Measurements from ENCODE around the gene DPYD.

The DPYD gene

DNA sequence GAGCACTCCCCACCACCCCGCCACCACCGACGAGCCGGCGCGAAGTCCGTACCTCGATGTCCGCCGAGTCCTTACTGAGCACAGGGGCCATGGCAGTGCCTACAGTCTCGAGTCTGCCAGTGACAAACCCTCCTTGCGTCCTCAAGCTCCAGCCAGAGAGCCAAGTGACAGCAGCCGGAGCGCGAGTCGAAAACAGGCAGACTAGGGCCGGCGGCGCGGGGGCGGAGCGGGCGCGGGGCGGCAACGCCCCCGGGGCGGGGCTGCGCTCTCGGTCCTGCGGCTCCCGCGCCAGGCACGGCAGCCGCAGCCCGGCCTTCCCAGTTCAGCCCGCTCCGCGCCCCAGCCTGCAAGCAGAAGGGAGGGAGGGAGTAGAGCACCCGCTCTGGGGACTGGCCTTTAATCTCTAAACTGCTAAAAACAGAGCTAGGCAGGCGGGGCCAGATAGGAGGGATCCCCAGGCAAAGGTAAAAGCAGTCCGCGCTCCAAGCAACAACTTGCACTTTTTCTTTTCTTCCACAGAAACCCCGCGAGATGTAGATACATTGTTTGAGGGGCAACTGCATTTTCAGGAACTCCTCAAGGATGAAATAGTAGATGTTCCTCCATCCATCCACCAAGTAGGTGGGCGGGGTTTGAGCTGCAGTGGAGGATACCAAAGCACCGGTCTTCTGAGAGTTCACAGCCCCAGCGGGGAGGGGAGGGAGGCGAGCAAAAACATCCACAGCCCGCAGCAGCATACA lies at the start of gene DPYD:
DPYD (minus strand) TSS at position 203 of the 740 bp plus-strand sequence; CDS start at position 91, 112 bp downstream.
- peak; percentile 85 for DNase-seq (ENCODE audit: low spot score)
- in situ Hi-C loops (cut with MboI; ENCODE audit: low sequenced_read_pairs, unreplicated experiment) = no loop called here
- no peak for TF ChIP-seq CTCF (IDR thresholded peaks at IDR 0.05; ENCODE audit: borderline replicate concordance, control extremely low read depth, extremely low read depth, insufficient read depth, missing control alignments)

GRCh38 chr1:97960470-97960869 lies 39.6 kb upstream of the DPYD start:
- no peak for TF ChIP-seq CTCF (IDR thresholded peaks at IDR 0.05; ENCODE audit: borderline replicate concordance, control extremely low read depth, extremely low read depth, insufficient read depth, missing control alignments)
- DNase-seq (ENCODE audit: low spot score) = no peak
- in situ Hi-C loops (cut with MboI; ENCODE audit: low sequenced_read_pairs, unreplicated experiment) = no loop called here

GRCh38 chr1:97947695-97948094 lies 26.9 kb upstream of the DPYD start:
- TF ChIP-seq CTCF (IDR thresholded peaks at IDR 0.05; ENCODE audit: borderline replicate concordance, control extremely low read depth, extremely low read depth, insufficient read depth, missing control alignments) = no peak
- DNase-seq (ENCODE audit: low spot score) = no peak
- in situ Hi-C loops (cut with MboI; ENCODE audit: low sequenced_read_pairs, unreplicated experiment) = no loop called here

GRCh38 chr1:97943354-97943753 lies 22.5 kb upstream of the DPYD start:
- DNase-seq (ENCODE audit: low spot score) = no peak
- in situ Hi-C loops (cut with MboI; ENCODE audit: low sequenced_read_pairs, unreplicated experiment) = no loop called here

DNA sequence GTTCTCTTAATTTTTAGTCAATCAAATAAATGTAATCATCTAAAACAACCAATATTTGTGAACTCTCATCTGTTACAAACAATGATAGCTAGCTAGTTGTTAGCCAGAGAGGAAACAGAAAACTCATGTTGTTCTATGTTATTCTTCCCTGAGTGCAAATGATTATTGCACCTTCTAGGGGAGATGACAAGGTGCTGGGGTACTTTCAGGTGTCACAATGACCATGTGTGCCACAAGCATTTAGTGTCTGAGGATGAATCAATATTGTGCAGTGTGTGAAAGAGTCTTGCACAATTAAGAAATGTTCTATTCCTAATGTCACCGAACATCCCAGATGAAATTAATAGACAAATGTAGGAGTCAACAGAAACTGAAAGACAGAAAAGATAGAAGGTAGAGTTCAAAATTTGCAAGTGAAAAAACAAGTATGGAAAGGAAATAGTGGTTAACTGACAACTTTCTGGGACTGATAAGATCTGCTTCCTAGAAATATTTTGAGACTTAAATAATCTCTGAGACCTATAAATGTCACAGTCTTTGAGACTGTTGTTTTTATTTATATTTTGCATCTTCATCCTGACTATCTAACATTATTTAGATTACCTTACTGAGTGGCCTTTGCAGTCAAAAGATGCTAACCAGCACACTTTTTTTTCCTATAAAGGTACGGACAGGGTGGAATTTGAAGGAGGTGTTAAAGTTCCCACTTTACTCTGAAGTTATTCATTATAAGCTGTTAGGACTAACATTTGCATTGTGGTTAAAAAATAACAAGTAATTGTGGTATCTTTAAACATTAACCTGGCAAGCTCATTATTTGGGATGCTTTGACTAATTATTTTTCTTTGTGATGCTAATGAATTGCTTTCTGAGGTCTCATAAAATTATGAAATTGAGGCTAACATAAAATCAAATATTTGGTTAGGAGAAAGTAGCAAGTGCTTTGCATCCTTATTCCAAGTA lies 21.6 kb upstream of the DPYD start:
- no peak for TF ChIP-seq CTCF (IDR thresholded peaks at IDR 0.05; ENCODE audit: borderline replicate concordance, control extremely low read depth, extremely low read depth, insufficient read depth, missing control alignments)
- no peak for DNase-seq (ENCODE audit: low spot score)
- in situ Hi-C loops (cut with MboI; ENCODE audit: low sequenced_read_pairs, unreplicated experiment) = no loop called here

More at GRCh38 chr1:97943354-97943753, 22.5 kb upstream of the DPYD start:
- no peak for TF ChIP-seq CTCF (IDR thresholded peaks at IDR 0.05; ENCODE audit: borderline replicate concordance, control extremely low read depth, extremely low read depth, insufficient read depth, missing control alignments)

- in situ Hi-C loops (cut with MboI; ENCODE audit: low sequenced_read_pairs, unreplicated experiment) = no loop called here
- no peak for TF ChIP-seq CTCF (IDR thresholded peaks at IDR 0.05; ENCODE audit: borderline replicate concordance, control extremely low read depth, extremely low read depth, insufficient read depth, missing control alignments)
- DNase-seq (ENCODE audit: low spot score) = no peak
Observed at GRCh38 chr1:97938285-97938642, 17.4 kb upstream of the DPYD start.
